WTC11 (cell line): Measurements from ENCODE around the gene RTF2.

Experiments used
- NR3C1 ChIP-seq: sonication (generic); formaldehyde crosslinking; conservative IDR thresholded peaks from 2 replicates; pipeline ENCODE4 v1.8.1; 2023; ENCODE audit warnings: low read depth, mild to moderate bottlenecking, missing genetic modification reagents
- RELA ChIP-seq: sonication (generic); formaldehyde crosslinking; IDR thresholded peaks from 2 replicates; pipeline ENCODE4 v1.8.1; 2022; ENCODE audit warnings: missing genetic modification reagents, mild to moderate bottlenecking, borderline replicate concordance
- TCF7 ChIP-seq: sonication (generic); formaldehyde crosslinking; IDR thresholded peaks from 2 replicates; pipeline ENCODE4 v1.8.0; 2022; ENCODE audit warnings: mild to moderate bottlenecking, low read depth, missing genetic modification reagents, moderate library complexity
- USF2 ChIP-seq: sonication (generic); formaldehyde crosslinking; IDR thresholded peaks from 2 replicates; pipeline ENCODE4 v1.8.1; 2023; ENCODE audit warnings: mild to moderate bottlenecking, missing genetic modification reagents, moderate library complexity
- TF ChIP-seq, protein P1 (sequence below): fragments of 200-600 bp; IDR thresholded peaks from 2 replicates; pipeline ENCODE4 v1.8.0; 2022; ENCODE audit warnings: antibody characterized with exemption

DNA sequence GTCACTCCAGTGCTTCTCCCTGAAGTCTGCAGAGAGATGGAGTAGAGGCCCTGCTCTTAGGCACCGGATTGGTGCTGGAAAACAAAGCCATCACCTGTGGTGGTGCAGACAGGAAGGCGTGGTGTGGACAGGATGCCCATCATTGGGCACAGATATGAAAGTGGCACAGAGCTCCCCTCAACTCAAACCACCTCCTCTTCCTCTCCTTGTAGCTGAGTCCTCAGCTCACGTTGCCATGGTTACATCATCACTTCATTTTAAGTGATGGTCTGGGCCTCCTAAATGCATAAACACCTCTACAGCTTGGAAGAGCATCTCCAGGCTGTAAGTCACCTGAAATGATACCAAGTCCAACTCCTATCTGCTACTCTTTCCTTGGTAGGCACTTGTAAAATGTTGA is 8.0 kb upstream of the RTF2 start:
- TF ChIP-seq, protein P1, sequence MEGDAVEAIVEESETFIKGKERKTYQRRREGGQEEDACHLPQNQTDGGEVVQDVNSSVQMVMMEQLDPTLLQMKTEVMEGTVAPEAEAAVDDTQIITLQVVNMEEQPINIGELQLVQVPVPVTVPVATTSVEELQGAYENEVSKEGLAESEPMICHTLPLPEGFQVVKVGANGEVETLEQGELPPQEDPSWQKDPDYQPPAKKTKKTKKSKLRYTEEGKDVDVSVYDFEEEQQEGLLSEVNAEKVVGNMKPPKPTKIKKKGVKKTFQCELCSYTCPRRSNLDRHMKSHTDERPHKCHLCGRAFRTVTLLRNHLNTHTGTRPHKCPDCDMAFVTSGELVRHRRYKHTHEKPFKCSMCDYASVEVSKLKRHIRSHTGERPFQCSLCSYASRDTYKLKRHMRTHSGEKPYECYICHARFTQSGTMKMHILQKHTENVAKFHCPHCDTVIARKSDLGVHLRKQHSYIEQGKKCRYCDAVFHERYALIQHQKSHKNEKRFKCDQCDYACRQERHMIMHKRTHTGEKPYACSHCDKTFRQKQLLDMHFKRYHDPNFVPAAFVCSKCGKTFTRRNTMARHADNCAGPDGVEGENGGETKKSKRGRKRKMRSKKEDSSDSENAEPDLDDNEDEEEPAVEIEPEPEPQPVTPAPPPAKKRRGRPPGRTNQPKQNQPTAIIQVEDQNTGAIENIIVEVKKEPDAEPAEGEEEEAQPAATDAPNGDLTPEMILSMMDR, result no peak
- TF ChIP-seq TCF7 (no peak), USF2 (CRISPR knock-in tag) (no peak), NR3C1 (CRISPR knock-in tag) (no peak), RELA (CRISPR knock-in tag) (no peak)
